GM21447 (cell line): Measurements from ENCODE around the gene TBC1D9B.

ENCODE experiments used
- ATAC-seq: cut with Tn5 transposase; IDR thresholded peaks from one replicate; pipeline ENCODE4 v1.9.1; 2021; ENCODE audit not compliant: unreplicated experiment

Gene TBC1D9B

DNA sequence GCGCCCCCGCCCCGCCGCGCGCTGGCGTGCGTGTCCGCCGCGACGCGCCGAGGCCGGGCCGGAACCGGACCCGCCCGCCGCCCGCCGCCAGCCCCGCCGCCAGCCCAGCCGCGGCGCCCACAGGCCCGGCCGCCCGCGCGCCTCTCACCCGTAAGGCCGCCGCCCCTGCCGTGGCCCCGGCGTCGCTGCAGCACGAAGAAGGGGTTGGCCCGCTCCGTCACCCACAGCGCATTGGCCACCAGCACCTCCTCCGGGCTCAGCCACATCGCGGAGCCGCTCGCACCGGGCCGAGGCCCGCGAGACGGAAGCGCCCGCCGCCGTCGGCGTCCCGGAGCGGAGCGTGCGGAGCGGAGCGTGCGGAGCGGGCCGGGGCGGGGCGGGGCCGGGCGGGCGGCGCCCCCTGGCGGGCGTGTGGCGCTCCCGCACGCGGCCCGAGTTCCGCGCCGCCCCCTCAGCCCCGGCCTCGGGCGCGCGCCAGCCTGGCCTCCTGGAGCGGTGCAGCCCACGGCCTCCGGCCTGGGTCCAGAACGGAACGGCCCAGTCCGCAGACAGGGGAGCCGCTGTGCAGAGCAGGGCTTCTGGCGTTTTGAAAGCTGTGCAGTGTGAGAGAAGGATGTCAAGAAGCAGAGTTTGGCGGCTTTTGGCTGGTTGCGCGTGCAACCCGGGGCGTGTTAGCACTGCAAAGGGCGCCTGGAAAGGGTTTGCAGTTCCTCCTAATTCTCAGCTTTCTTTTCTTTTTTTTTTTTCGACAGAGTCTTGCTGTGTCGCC, at the start of gene TBC1D9B:
Gene TBC1D9B (minus strand): TSS at position 342 of the 769 bp plus-strand sequence. CDS start 76 bp downstream, at position 266.
- peak; percentile 77 for ATAC-seq

DNA sequence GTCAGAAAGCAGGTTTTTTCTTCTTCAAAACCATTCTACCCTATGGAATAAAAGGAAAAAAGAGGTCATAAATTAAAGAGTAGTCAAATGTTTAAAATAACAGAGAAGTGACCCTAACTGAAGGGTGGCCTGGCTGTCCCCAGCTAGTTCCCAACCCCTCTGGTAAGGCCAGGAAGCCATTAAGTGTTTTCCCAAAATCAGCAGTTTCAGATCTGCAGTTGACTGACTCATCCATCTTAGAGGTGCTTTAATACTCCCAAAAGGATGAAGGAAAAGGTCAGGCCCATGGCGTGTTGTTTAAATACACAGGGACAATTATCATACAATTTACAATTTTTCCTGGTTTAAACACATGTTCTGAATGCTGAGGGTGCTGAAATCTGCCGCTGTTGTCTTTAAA, 47.9 kb upstream of the TBC1D9B start:
- ATAC-seq = no peak

DNA sequence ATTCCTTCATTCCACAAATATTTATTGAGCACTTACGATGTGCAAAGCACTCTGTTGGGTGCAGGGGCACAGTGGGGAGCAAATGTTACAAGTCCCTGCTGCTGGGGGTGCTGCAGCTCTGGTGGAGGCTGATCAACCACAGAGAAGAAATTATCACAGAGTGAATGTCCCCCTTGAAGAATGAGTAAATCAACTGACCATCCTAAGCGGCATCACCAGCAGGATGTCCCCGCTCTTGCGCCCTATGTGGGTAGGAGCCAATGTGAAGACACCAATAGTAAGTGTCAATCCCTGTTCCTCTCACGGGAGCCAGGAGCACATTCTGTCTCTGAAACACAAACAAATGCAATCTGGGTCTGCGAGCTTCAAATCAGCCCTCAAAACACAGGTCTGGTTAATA, 47.4 kb upstream of the TBC1D9B start:
- ATAC-seq = no peak

DNA sequence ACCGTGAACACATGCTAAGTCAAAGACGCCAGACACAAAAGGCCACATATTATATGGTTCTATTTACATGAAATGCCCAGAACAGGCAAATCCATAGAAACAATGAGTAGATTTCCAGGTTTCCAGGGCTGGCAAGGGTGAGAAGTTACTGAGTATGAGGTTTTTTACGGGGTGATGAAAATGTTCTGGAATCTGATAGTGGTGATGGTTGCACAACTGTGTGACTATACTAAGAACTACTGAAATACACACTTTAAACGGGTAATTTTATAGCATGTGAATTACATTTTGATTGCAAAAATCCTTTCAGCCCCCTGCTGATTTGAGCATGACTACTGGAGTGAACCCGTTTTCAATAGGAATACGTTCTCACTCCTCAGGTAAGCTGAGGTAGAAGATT, 46.7 kb upstream of the TBC1D9B start:
- ATAC-seq = no peak

DNA sequence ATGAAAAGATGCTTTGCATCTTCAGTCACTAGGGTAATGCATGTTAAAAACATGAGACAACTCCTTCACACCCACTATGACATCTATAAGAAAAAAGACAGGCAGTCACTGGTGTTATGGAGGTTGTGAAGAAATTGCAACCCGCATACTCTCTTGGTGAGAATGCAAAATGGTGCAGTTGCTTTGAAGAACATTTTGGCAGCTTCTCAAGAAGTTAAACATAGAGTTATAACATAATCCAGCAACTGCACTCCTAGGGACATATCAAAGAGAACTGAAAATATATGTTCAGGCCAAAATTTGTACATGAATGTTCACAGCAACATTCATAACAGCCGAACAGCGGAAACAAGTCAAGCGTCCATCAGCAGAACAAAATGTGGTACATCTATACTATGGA, 46.3 kb upstream of the TBC1D9B start:
- no peak for ATAC-seq

DNA sequence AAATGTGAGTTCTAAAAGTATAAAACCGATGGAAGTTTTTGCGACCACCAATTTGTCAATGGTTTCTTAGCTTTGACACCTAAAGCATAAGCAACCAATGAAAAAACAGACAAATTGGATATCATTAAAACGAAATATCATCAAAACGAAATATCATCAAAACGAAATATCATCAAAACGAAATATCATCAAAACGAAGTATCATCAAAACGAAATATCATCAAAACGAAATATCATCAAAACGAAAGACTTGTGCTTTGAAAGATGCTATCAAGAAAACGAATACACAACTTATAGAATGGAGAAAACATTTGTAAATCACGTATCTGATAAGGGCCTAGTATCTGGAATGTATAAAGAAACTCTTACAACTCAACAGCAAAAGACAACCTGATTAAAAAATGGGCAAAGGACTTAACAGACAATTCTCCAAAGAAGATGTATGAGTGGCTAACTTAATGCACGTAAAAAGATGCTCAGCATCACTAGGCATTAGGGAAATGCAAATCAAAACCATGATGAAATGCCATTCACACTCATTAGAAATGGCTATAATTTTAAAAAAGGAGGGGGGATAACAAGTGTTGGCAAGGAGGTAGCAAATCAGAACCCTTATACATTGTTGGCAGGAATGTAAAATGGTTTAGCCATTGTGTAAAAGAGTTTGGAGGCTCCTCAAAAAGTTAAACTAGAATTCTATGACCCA, 29.4 kb upstream of the TBC1D9B start:
- no peak for ATAC-seq

DNA sequence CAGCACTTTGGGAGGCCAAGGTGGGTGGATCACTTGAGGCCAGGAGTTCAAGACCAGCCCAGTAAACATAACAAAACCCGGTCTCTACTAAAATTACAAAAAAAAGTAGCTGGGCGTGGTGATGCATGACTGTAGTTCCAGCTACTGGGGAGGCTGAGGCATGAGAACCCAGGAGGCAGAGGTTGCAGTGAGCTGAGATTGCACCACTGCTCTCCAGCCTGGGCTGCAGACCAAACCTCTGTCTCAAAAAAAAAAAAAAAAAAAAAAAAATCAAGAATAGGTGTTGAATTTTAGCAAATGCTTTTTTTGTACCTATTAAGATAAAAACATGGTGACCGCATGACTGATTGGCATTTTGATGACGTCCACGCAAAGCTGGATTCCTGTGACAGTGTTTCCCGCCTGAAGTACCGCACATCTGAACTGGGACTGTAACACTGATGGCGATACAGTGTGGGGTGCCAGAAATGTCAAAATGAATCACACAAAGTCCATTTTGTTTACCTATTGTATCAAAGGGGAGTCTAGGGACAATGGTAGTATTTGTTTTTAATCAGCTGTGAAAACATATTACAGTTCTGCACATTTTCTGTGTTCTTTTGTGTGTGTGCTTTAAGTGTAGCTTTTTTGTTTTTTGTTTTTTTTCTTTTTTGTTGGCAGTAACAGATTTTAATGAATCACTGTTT, 23.2 kb upstream of the TBC1D9B start:
- ATAC-seq = no peak

DNA sequence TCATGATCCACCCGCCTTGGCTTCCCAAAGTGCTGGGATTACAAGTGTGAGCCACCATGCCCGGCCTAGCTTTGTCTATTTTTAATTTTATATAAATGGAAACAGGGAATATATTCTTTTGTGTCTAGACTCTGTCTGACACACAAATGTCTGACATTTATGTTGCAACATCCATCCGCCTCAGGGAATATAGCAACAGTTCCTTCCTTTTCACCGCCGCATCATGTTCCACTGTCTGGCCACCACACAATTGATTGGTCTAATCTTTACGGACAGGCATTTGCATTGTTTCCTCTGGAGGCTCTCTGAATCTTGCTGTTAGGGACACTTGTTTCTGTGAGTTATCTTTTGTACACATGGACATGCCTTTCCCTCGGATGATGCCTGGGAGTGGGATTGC, 20.1 kb upstream of the TBC1D9B start:
- no peak for ATAC-seq

DNA sequence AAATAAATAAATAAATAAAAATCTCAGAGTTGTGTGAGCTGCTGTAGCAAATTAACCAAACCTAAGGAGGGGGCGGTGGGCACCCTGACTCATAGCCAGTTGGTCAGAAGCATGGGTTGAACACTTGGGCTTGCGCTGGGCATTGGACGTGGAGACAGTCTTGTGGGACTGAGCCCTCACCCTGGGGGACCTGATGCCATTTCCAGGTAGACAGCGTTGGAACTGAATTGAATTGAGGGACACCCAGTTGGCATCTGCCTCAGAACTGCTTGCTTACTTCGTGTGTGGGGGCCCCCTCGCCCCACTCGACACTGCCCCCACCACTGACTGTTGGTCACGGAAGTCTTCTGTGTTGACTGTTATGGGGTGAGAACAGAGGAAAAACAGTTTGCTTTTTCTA, 19.0 kb upstream of the TBC1D9B start:
- ATAC-seq = no peak

DNA sequence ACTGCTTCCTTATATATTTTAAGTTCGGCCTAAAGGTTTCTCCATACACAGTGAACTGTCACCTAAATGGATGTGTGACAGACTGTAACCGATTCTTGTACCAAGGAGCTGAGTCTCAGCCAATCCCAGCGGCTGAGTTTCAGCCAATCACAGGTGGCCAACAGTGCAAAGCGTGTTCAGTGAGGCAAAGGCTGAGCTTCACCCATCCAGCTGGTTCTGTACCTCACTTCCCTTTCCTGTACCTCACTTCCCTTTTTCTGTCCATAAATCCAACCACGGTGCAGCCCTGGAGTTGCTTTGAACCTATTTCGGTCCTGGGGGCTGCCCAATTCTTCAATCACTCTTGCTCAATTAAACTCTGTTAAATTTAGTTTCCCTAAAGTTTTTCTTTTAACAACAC, 15.7 kb upstream of the TBC1D9B start:
- ATAC-seq = no peak

DNA sequence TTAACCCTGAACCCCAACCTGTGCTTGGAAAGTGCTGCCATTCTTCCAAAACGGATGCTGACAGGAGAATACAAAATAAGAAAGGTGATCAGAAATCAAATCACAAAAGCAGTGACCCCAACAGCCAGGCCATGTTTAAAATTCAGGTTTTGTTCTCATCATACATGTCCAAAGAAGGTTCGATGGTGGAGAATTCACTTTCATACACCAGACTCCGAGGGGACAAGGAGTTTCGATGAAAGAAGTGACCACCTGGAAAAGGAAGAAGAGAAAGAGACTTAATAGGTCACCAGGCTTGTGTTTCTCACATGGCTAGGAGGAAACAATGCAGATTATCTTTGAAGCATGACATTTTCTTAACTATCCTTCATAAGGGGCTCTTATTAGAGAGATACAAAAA, 12.5 kb upstream of the TBC1D9B start:
- no peak for ATAC-seq

DNA sequence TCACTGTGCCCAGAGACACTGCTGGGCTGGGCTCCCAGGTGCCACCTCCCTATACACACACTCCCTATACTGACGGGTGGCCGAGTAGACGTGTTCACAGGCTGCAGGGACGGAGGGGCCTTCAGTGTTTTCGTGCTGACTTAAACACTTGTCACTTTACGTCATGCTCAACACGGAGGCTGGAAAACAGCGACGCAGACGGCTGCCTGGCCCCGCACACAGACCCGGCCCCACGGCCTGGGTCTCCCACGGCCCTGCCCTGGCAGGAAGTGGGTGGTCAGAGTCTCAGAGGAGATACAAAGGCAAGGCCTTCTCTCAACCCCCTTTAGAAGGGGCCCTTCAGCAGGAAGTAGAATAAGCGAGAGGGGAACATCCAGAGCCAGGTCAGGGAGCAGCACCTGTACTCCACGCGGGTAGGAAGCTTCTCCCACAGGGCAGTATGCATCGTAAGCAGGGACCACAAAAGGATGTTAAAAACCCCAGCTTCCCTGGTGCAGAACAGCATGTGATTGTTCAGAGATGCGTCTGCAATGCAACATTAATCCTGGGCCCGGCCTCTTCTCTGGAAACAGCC, 11.9 kb upstream of the TBC1D9B start:
- ATAC-seq = no peak

DNA sequence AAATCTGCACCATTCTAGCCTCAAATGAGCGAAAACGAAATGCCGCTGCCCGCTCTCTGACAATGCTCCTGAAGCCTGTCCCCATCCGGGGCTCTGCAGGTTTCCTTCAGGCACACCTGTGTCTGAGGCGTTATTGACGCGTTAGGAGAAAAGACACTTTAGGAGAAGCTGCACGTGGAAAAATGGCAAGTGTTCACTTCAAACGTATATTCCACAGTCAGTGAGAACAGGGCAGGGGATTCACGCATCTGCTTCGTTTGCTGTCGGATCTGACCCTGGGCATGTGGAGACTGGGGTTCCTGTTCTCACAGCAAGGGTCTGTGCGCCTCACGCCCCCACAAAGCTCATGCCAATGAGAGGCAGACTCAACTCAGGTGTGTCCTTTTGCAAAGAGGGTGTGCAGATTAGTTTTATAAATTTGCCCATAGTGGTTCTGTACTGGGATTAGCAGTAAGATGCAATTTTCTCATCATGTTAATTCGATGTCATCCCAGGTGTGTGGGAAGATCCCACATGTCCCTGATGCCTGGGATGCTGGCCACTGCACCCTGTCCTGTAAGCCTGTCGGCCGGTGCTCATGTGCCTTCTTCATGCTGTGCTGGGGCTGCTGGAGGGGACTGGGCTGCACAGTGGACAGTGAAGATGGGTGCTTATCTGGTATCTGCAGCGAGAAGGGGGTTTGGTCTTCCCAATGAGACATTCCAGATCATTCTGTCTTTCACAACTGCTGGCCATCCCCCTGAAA, 11.2 kb upstream of the TBC1D9B start:
- ATAC-seq = no peak

DNA sequence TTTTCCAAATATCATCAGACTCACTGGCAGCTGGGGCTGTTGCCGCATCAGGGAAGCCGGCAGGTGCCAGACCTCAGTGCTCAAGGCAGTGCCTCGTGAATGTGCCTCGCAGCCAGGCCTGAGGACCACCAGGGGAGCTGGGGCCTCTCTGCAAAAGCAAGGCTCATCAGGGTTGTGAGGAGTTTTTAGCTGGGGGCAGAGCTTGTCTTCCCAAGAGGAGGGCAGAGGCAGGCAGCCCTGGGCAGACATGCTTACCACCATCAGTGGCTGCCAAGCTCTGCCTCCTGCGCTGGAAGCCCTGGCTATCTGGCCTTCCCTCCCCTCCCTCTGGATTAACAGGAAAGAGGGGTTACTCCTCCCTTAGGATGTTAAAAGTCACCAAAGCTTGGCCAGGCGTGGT, 8.8 kb upstream of the TBC1D9B start:
- ATAC-seq = no peak

DNA sequence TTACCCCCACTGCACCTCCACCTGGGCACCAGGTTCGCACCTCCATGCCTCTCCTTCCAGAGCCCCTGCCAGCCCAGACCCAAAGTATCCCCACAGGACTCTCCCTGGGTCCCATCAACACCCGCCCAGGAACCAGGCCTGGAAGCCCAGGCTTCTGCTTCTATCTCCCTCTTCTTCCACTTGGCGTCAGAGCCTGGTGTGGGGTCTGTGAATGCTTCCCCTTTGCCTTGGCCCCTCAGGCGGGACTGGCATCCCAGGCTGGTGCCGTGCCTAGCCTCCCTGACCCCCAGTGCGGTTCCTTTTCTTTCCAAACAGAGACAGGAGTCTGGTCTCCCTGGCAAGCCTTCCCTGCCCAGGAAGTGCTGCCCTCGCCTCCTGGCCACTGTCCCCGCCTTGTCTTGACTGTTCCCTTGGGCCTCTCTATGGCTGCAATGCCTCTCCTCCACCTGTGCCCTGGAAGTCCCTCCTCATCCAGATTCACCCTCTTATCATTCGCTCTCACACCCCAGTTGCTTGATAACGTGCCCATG, 7.8 kb upstream of the TBC1D9B start:
- no peak for ATAC-seq

DNA sequence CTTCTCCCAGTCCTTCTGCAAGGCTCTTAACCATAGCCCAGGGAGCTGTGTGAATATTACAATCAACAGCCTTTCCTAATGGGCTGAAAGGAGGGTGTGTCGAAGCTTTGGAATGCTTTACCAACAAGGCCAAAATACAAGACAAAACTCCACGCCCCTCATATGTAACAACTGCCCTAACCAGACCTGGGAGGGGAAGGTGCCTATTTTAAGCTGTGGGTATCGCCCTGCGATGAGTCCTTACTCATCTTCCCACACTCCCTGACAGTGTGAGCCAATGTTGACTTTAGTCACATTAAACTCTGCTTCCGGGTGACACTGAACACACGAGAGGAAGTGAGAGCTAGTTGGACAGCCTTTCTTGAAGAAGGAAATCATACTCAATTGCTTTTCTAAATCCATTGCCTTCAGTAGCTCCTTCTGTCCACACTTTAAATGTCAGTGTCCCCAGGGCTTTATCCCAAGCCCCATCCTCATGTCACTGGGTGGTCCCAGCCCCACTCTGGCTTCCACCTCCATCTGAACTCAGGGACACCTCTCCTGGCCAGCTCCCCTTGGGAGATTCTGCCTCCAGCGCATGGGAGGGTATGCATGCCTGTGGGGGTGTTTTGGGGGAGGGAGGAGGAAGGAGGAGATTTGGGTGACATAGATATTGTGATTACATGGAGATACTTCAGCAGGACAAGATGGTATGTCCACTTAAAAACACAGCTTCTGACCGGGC, 6.5 kb upstream of the TBC1D9B start:
- ATAC-seq = no peak

DNA sequence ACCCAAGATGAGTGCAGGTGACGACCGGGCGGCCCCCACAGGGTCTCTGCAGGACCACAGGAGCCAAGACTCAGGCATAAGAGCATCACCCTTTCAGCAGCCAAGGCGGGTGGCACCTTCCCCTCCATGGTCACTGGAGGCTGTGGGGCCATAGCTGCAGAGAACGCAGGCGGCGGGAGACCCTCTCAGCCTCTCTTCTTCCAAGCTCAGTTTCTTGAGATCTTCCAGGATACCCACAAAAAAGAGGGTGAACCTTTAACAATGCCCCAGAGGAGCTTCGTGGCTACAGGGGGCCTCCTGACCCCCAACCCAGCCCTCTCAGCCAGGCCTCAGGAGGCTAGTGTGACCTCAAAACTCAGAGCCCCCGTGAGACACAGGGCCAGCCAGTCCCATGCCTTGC, 5.8 kb upstream of the TBC1D9B start:
- ATAC-seq = no peak

DNA sequence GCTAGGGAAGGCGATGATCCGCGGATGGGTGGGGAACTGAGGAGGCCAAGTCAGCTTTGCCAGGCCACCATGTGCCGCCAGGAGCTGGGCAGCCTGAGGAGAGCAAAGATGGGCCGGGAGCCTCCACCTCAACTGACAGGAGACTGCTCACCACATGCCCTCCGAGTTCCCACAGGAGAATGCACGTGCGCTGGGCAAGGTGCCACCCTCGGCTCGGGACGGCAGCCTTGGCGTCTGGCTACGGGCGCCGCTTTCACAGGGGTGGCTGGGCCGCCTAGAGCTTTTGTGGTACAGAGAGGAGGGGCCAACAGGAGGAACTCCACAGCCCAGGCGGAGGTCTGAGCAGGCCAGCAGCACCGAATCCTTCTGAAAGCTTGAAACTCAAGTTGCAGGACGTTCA, 5.3 kb upstream of the TBC1D9B start:
- no peak for ATAC-seq

DNA sequence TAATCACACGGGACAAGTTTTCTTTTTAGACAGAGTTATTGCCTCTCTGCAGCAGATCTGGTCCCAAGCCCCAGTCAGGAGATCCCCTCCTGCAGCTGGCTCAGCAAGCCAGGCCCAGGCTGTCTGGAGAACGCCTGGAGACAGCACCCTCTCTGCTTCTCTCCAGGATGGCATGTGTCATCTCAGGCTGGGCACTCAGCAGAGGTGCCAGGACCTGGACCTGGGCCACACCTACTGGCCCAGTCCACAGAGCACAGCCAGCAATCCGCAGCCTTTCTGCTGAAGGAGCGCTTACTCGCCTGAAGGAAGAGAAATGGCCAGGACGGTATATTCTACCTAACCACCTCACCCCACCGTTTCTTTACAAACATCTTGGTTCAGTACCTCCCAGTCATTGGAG, 4.7 kb upstream of the TBC1D9B start:
- no peak for ATAC-seq

DNA sequence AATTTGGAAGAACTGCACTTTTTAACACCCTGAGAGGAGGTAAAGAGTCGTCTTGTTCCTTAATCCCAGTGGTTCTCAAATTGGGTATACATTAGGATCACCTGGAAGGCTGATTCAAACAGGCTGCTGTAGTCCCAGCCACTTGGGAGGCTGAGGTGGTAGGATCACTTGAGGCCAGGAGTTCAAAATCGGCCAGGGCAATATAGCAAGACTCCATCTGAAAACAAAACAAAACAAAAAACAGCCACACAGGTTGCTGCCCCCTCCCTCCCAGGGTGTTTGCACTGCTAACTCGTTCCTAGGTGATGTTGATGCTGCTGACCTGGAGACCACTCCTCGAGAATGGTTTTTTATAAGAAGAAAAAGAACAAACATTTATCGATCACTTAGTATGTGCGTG, 1.5 kb upstream of the TBC1D9B start:
- no peak for ATAC-seq
